ENCODE data around the gene RPS6KA4.

The RPS6KA4 gene

DNA sequence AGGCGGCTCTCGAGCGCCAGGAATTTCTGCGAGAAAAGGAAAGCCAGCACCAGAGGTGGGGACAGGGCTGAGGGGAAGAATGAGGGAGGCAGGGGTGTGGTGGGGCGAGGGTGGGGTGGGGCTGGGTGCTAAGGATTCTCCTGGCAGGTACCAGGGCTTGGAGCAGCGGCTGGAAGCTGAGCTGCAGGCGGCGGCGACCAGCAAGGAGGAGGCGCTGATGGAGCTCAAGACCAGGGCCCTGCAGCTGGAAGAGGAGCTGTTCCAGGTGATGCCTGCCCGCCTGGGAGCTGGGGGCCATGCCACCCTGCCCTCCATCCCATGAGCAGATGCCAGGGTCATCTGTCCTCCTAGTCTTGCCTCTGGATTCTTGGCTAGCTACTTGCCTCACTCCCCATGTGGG is 9.6 kb upstream of the RPS6KA4 start:
- no peak for DNase-seq

DNA sequence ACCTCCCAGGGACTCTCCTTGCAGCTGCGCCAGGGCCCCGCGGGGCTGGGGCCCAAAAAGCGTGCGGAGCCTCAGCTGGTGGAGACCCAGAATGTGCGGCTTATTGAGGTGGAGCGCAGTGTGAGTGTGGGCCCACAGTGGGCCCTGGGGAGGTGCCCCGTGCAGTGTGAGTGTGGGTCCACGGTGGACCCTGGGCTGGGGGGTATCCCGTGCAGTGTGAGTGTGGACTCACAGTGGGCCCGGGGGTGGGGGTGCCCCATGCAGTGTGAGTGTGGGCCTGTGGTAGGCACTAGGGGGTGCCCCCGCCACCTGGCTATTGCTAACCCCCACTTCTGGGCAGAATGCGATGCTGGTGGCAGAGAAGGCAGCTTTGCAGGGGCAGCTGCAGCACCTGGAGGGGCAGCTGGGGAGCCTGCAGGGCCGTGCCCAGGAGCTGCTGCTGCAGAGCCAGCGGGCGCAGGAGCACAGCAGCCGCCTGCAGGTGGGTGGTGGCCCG is 7.8 kb upstream of the RPS6KA4 start:
- DNase-seq, result no peak

GRCh38 chr11:64352099-64352994 is 6.6 kb upstream of the RPS6KA4 start:
- DNase-seq, result no peak

DNA sequence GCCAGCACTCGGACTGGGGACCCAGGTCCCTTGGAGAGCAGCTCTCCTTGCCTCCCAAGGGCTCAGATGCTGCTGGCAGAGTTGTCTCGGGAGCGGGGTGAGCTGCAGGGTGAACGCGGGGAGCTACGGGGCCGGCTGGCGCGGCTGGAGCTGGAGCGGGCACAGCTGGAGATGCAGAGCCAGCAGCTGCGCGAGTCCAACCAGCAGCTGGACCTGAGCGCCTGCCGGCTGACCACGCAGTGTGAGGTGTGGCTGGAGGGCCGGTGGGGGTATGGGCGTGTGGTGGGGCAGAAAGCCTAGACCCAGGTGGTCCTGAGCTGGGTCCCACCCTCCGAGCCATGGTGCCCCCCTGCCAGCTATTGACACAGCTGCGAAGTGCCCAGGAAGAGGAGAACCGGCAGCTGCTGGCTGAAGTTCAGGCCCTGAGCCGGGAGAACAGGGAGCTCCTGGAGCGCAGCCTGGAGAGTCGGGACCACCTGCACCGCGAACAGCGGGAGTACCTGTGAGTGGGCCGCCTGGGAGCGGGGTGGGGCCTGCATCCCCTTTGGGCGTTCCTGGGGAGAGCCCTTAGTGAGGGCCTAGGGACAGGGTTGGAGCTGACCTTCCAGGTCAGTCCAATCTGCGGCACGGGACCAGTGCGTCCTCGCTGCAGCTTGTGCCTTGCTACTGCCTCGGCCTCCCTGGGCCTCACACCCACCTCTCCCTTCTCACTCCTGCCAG is 5.8 kb upstream of the RPS6KA4 start:
- no peak for DNase-seq

DNA sequence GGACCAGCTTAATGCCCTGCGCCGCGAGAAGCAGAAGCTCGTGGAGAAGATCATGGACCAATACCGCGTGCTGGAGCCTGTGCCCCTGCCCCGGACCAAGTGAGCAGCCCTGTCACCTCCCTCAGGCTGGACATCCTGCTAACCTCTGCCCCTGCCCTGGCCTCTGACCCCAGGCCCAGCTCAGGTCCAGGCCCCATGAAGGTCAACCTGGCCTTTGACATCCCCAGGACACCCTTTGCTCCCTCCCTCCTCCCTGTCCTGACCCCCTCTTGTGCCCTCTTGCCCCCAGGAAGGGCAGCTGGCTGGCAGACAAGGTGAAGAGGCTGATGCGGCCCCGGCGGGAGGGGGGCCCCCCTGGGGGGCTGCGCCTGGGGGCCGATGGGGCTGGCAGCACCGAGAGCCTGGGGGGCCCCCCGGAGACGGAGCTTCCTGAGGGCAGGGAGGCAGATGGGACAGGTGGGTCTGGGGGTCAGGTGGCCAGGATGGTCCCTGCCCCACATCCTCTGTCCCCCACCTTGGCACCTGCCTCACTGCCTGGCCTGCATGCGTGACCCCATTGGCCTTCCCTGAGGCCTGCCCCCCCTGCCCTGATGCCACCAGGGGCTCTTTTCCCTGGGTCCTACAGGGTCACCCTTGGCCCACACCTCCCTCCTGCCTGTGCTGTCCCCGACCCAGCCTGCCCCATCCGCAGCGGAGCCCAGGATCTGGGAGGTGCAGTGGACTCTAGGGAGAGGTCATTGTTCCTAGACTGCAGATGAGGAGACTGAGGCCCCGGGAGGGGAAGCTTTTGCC is 5.1 kb upstream of the RPS6KA4 start:
- DNase-seq, result no peak

DNA sequence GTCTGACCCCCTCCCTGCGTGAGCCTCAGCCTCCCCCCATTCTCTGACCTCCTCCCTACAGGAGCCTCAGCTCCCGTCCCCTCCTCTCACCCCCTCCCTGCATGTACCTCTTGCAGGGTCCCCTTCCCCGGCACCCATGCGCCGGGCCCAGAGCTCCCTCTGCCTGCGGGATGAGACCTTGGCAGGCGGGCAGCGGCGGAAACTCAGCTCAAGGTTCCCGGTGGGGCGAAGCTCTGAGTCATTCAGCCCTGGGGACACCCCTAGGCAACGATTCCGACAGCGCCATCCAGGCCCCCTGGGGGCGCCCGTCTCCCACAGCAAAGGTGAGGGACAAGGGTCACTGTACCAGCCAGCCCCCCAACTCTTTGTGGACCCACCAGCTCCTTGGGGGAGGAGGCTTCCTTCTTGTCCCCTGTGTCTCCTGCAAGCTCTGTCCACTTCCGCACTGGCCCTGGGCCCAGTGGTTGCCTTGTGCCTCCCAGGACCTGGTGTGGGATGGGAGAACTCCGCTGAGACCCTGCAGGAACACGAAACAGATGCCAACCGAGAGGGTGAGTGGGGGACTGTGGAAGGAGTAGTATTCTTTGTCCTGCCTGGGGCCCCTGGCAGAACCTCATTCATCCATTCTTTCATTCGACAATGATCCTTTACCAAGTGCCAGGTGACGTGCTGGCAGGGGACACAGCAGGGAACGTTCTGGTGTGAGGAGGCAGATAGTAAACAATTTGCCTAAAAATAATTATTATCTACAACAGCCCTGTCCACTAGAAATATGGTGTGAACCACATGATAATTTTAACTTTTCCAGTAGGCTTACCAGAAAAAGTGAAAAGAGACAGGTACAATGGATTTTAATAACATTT is 3.7 kb upstream of the RPS6KA4 start:
- DNase-seq, result no peak

- DNase-seq, result no peak
Measured at GRCh38 chr11:64356498-64357411, 2.2 kb upstream of the RPS6KA4 start.

- no peak for DNase-seq
Measured at GRCh38 chr11:64357446-64357845, 1.5 kb upstream of the RPS6KA4 start.

- peak; percentile 59 for DNase-seq
Measured at GRCh38 chr11:64357904-64358535, 942 bp upstream of the RPS6KA4 start.

GRCh38 chr11:64358536-64358906 is 441 bp upstream of the RPS6KA4 start:
- DNase-seq, result no peak

GRCh38 chr11:64359712-64360445 is 917 bp downstream of the RPS6KA4 start:
- no peak for DNase-seq

DNA sequence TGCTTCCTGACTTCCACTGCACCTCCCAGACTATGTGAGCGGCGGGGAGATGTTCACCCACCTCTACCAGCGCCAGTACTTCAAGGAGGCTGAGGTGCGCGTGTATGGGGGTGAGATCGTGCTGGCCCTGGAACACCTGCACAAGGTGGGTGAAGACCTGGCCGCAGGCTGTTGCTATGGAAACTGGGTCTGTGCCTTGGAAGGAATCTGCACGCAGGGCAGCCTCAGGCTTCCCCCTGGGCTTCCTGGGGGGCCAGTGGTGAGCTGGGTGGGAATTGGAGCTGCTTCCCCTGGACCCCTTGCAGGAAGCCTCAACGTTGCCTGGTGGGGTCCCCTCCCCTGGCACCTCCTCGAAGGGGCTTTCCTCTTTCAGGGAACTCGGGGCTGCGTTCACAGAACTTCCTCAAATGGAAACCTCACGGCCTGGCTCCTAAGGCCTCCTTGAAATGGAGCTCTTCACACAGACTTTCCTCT is 1.5 kb downstream of the RPS6KA4 start:
- DNase-seq, result no peak

DNA sequence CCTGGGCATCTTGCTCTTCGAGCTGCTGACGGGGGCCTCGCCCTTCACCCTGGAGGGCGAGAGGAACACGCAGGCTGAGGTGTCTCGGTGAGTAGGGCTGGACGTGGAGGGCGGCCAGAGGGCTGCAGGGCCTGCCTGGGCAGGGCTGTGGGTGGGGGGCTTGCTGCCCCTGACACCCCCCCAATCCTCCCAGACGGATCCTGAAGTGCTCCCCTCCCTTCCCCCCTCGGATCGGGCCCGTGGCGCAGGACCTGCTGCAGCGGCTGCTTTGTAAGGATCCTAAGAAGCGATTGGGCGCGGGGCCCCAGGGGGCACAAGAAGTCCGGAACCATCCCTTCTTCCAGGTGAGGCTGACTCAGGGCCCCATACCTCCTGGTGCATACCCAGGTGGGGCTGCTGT is 2.7 kb downstream of the RPS6KA4 start:
- no peak for DNase-seq

GRCh38 chr11:64362339-64362738 is 3.4 kb downstream of the RPS6KA4 start:
- DNase-seq, result no peak

- no peak for DNase-seq
Measured at GRCh38 chr11:64364435-64364834, 5.5 kb downstream of the RPS6KA4 start.

GRCh38 chr11:64364911-64365310 is 5.9 kb downstream of the RPS6KA4 start:
- no peak for DNase-seq

- no peak for DNase-seq
Measured at GRCh38 chr11:64366751-64367150, 7.8 kb downstream of the RPS6KA4 start.

- no peak for DNase-seq
Measured at GRCh38 chr11:64367931-64368672, 9.1 kb downstream of the RPS6KA4 start.

DNA sequence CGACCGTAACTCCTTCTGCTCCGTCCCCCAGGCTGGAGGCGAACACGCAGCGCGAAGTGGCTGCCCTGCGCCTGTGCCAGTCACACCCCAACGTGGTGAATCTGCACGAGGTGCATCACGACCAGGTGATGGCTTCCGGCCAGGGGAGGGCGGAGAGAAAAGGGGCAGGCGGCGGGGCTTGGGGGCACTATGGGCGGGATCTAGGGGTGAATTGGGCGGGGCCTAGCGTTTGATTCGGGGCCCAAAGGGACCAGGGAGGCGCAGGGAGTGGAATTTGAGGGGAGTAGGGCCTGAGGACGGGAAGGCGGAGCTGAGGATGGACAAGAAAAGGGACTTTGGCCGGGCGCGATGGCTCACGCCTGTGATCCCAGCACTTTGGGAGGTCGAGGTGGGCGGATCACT is 9.7 kb downstream of the RPS6KA4 start:
- DNase-seq, result no peak
